T-helper 2 cell treated with Interferon-gamma antibody and Interleukin-4, amounts not matched to agents 5 μg/mL and 100 μg/mL, for 36 hours (primary cell): ENCODE data around the gene APBA2.

Experiments used
- DNase-seq: peaks from one replicate; pipeline ENCODE4 v3.0.0; 2021; ENCODE audit warnings: low spot score
- H3K27ac Mint-ChIP-seq: one replicate; pipeline ENCODE4 v1.8.0; 2021; ENCODE audit warnings: mild to moderate bottlenecking, mixed read lengths
- H3K27me3 Mint-ChIP-seq: one replicate; pipeline ENCODE4 v1.8.0; 2021; ENCODE audit warnings: low read depth, mixed read lengths
- H3K36me3 Mint-ChIP-seq: one replicate; pipeline ENCODE4 v1.8.0; 2021; ENCODE audit warnings: low read depth, mixed read lengths
- H3K4me1 Mint-ChIP-seq: one replicate; pipeline ENCODE4 v1.8.0; 2021; ENCODE audit warnings: low read depth, mixed read lengths
- H3K4me3 Mint-ChIP-seq: one replicate; pipeline ENCODE4 v1.8.0; 2022; ENCODE audit warnings: mild to moderate bottlenecking, moderate library complexity, mixed read lengths
- H3K9me3 Mint-ChIP-seq: one replicate; pipeline ENCODE4 v1.8.0; 2021; ENCODE audit warnings: mixed read lengths

The APBA2 gene

GRCh38 chr15:28909958-28910500, 24.3 kb downstream of the APBA2 start:
- DNase-seq: no peak
- H3K4me3 Mint-ChIP-seq: no peak overlapping the region
- H3K4me1 Mint-ChIP-seq: no peaks in the 10 kb centered on the region
- H3K27ac Mint-ChIP-seq: no peak overlapping the region
- H3K9me3 Mint-ChIP-seq: no peaks in the 10 kb centered on the region
- H3K36me3 Mint-ChIP-seq: no peaks in the 10 kb centered on the region
- peaks cover 4% of the 10 kb centered on the region for H3K27me3 Mint-ChIP-seq

GRCh38 chr15:28911310-28911931, 25.6 kb downstream of the APBA2 start:
- no peak overlapping the region for H3K4me3 Mint-ChIP-seq
- no peaks in the 10 kb centered on the region for H3K4me1 Mint-ChIP-seq
- H3K9me3 Mint-ChIP-seq: no peaks in the 10 kb centered on the region
- H3K27me3 Mint-ChIP-seq: no peaks in the 10 kb centered on the region
- H3K36me3 Mint-ChIP-seq: no peaks in the 10 kb centered on the region
- no peak overlapping the region for H3K27ac Mint-ChIP-seq
- DNase-seq: no peak

GRCh38 chr15:28912422-28912821, 26.6 kb downstream of the APBA2 start:
- H3K4me1 Mint-ChIP-seq: no peaks in the 10 kb centered on the region
- no peaks in the 10 kb centered on the region for H3K36me3 Mint-ChIP-seq
- no peak overlapping the region for H3K27ac Mint-ChIP-seq
- DNase-seq: no peak
- H3K27me3 Mint-ChIP-seq: no peaks in the 10 kb centered on the region
- no peak overlapping the region for H3K4me3 Mint-ChIP-seq
- no peaks in the 10 kb centered on the region for H3K9me3 Mint-ChIP-seq

GRCh38 chr15:28913171-28913765, 27.5 kb downstream of the APBA2 start:
- DNase-seq: no peak
- H3K36me3 Mint-ChIP-seq: no peaks in the 10 kb centered on the region
- H3K4me3 Mint-ChIP-seq: no peak overlapping the region
- no peak overlapping the region for H3K27ac Mint-ChIP-seq
- H3K9me3 Mint-ChIP-seq: no peaks in the 10 kb centered on the region
- no peaks in the 10 kb centered on the region for H3K27me3 Mint-ChIP-seq
- H3K4me1 Mint-ChIP-seq: no peaks in the 10 kb centered on the region

GRCh38 chr15:28914046-28914445, 28.3 kb downstream of the APBA2 start:
- Mint-ChIP-seq H3K27me3 (no peaks in the 10 kb centered on the region), H3K9me3 (no peaks in the 10 kb centered on the region), H3K36me3 (no peaks in the 10 kb centered on the region), H3K4me3 (no peak overlapping the region), H3K27ac (no peak overlapping the region), H3K4me1 (peaks cover under 1% of the 10 kb centered on the region)
- DNase-seq: no peak

GRCh38 chr15:28914483-28915023, 28.8 kb downstream of the APBA2 start:
- DNase-seq: no peak
- no peak overlapping the region for H3K4me3 Mint-ChIP-seq
- H3K36me3 Mint-ChIP-seq: no peaks in the 10 kb centered on the region
- no peaks in the 10 kb centered on the region for H3K27me3 Mint-ChIP-seq
- H3K4me1 Mint-ChIP-seq: peaks cover 2% of the 10 kb centered on the region
- no peaks in the 10 kb centered on the region for H3K9me3 Mint-ChIP-seq
- H3K27ac Mint-ChIP-seq: no peak overlapping the region

- Mint-ChIP-seq H3K4me1 (peaks cover 8% of the 10 kb centered on the region), H3K36me3 (no peaks in the 10 kb centered on the region)
- DNase-seq: no peak
Measured at GRCh38 chr15:28915041-28915810, 29.5 kb downstream of the APBA2 start.

GRCh38 chr15:28915935-28916334, 30.2 kb downstream of the APBA2 start:
- H3K9me3 Mint-ChIP-seq: no peaks in the 10 kb centered on the region
- peaks cover 14% of the 10 kb centered on the region for H3K4me1 Mint-ChIP-seq

More at GRCh38 chr15:28915041-28915810, 29.5 kb downstream of the APBA2 start:
- no peaks in the 10 kb centered on the region for H3K27me3 Mint-ChIP-seq
- H3K4me3 Mint-ChIP-seq: no peak overlapping the region
- no peak overlapping the region for H3K27ac Mint-ChIP-seq
- H3K9me3 Mint-ChIP-seq: no peaks in the 10 kb centered on the region

GRCh38 chr15:28917791-28918140, 32.0 kb downstream of the APBA2 start:
- no peaks in the 10 kb centered on the region for H3K36me3 Mint-ChIP-seq
- no peak overlapping the region for H3K27ac Mint-ChIP-seq
- H3K4me1 Mint-ChIP-seq: peaks cover 21% of the 10 kb centered on the region
- no peak overlapping the region for H3K4me3 Mint-ChIP-seq
- H3K9me3 Mint-ChIP-seq: no peaks in the 10 kb centered on the region
- H3K27me3 Mint-ChIP-seq: no peaks in the 10 kb centered on the region
- DNase-seq: no peak

More at GRCh38 chr15:28915935-28916334, 30.2 kb downstream of the APBA2 start:
- Mint-ChIP-seq H3K27ac (no peak overlapping the region), H3K4me3 (no peak overlapping the region), H3K36me3 (no peaks in the 10 kb centered on the region), H3K27me3 (no peaks in the 10 kb centered on the region)
- no peak for DNase-seq

GRCh38 chr15:28918141-28918983, 32.6 kb downstream of the APBA2 start:
- DNase-seq: no peak
- Mint-ChIP-seq H3K9me3 (no peaks in the 10 kb centered on the region), H3K4me1 (peaks cover 21% of the 10 kb centered on the region), H3K27me3 (no peaks in the 10 kb centered on the region), H3K4me3 (no peak overlapping the region), H3K27ac (no peak overlapping the region), H3K36me3 (peaks cover 2% of the 10 kb centered on the region)

GRCh38 chr15:28919201-28919635, 33.4 kb downstream of the APBA2 start:
- no peak for DNase-seq
- Mint-ChIP-seq H3K4me3 (peak overlapping the region; percentile 57), H3K27me3 (peaks cover 3% of the 10 kb centered on the region)

GRCh38 chr15:28919679-28920655, 34.2 kb downstream of the APBA2 start:
- Mint-ChIP-seq H3K27me3 (peaks cover 7% of the 10 kb centered on the region), H3K4me1 (peaks cover 29% of the 10 kb centered on the region), H3K36me3 (peaks cover 3% of the 10 kb centered on the region), H3K9me3 (no peaks in the 10 kb centered on the region), H3K27ac (peak overlapping the region; percentile 27), H3K4me3 (peak overlapping the region; percentile 57)
- DNase-seq: no peak

More at GRCh38 chr15:28919201-28919635, 33.4 kb downstream of the APBA2 start:
- H3K27ac Mint-ChIP-seq: peak overlapping the region; percentile 14
- H3K36me3 Mint-ChIP-seq: peaks cover 2% of the 10 kb centered on the region
- H3K9me3 Mint-ChIP-seq: no peaks in the 10 kb centered on the region
- H3K4me1 Mint-ChIP-seq: peaks cover 22% of the 10 kb centered on the region
